Urothelium cell line (cell line): ENCODE data around the gene GRK1.
"Not testable (repeated sequence)": the region's sequence is repeated elsewhere in the genome, so short reads cannot be mapped to it uniquely, and the experiment has no call there.

Experiments
- DNase-seq: peaks from one replicate; pipeline ENCODE4 v3.0.0; 2011; ENCODE audit warnings: low spot score, mixed read lengths
- FAIRE-seq: peaks from 2 replicates; lab custom pipeline; 2011; peaks lifted over from hg19 to GRCh38; lab: Jason Lieb, UNC

The GRK1 gene

DNA sequence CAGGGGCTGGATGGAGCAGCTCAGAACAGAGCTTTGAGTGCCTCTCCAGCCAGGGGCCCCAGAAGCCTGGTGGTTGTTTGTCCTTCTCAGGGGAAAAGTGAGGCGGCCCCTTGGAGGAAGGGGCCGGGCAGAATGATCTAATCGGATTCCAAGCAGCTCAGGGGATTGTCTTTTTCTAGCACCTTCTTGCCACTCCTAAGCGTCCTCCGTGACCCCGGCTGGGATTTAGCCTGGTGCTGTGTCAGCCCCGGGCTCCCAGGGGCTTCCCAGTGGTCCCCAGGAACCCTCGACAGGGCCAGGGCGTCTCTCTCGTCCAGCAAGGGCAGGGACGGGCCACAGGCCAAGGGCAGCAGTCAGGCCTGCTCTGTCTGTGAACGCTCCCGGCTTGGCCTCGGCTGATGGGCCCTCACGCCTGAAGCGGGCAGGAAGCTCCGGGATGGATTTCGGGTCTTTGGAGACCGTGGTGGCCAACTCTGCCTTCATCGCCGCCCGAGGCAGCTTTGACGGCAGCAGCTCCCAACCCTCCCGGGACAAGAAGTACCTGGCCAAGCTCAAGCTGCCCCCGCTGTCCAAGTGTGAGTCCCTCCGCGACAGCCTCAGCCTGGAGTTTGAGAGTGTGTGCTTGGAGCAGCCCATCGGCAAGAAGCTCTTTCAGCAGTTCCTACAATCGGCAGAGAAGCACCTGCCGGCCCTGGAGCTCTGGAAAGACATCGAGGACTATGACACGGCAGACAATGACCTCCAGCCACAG, at the start of gene GRK1:
Gene GRK1 (plus strand): TSS at position 269 of the 751 bp plus-strand sequence. CDS start 168 bp downstream, at position 437.
- no peak for FAIRE-seq
- DNase-seq, result no peak

DNA sequence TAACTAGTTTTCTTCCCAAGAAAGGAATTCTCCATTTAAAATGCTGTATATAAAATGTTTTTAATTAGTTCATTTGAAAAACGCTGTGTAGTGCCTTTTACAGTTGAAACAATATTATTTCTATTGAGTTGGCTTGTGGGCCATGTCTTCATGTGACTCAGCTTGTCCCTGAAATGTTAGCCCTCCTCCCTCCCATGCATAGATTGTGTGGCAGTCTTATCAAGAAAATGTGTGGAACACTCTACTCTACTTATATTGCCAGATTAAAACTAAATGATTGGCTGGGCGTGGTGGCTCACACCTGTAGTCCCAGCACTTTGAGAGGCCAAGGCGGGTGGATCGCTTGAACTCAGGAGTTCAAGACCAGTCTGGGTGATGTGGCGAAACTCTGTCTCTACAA, 49.1 kb upstream of the GRK1 start:
- FAIRE-seq (no peak), DNase-seq (no peak)

DNA sequence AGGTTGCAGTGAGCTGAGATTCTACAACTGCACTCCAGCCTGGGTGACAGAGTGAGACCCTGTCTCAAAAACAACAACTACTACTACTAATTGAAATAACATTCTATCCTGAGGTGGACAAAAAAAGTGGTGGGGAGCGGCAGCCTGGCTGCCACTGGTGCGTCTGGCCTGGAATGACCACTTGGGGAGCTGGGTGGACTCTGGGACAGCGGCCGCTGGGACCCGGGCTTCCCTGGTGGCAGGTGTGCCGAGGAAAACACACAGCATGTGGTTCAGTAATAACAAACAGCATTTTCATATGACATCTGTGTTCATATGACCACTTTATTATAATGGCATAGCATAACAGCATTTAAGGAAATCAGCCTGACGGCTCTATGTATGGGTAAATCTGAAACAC, 48.6 kb upstream of the GRK1 start:
- FAIRE-seq, result no peak
- DNase-seq, result no peak

DNA sequence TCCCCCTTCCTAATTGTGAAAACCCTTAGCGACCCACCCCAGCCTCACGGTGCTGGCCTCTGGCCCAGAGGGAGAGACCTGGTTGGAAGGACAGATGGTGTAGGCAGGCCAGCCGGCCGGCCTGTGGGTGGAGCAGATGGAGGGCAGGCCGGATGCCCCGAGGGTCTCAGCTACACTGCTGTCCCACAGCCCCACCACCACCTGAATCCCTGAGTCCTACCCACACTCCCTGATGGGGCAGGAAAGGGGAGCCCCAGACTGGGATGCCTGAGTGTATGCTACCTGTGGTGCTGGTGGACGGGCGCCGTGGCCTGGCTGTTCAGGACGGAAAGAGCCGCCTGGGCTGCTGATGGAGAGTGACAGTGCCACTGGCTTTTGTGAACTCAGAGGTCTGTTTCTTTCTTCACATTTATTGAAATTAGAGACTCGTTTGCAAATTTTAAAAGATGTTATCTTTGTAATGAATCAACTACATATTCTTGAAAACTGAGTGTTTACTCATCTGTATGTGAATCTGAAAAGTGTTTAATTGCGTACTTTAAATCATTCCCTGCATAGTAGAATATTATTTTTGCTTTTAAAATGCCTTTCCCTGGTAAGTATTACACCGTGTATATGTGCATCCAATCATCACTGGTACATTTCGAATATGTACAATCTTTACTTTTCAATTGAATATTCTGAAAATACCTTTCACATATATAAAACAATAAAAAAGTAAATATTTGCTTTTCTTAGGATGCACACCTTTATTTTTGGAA, 46.8 kb upstream of the GRK1 start:
- no peak for FAIRE-seq
- no peak for DNase-seq

DNA sequence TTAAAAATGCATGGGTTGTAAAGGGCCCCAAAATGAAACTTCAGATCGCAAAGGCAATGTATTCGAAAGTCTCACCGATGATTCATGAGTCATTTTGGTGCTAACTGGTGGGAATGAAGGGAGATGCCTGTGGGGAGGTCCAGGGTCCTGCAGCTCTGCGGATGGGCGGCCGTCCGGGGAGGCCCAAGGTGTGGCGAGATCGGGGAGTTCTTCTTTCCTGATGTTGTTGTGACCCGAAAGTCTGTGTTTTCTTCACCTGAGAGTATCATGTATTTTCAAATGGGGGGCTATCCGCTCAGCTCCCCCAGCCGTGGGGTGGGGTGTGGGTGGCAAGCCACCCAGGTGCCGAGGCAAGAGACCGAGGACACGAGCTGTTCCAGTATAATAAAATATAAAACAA, 46.0 kb upstream of the GRK1 start:
- DNase-seq (no peak), FAIRE-seq (no peak)

DNA sequence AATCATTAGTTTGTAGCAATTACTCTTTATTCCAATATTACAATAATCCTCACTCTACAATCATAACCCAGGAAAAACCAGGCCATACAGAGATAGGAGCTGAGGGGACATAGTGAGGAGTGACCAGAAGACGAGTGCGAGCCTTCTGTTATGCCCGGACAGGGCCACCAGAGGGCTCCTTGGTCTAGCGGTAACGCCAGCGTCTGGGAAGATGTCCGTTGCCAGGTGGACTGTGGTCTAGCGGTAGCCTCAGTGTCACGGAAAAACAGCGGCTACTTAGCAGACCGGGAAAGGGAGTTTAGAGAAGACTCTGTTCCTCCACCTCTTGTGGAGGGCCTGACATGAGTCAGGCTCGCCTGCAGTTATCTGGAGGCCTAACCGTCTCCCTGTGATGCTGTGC, 45.5 kb upstream of the GRK1 start:
- FAIRE-seq, DNase-seq: not testable (repeated sequence)

DNA sequence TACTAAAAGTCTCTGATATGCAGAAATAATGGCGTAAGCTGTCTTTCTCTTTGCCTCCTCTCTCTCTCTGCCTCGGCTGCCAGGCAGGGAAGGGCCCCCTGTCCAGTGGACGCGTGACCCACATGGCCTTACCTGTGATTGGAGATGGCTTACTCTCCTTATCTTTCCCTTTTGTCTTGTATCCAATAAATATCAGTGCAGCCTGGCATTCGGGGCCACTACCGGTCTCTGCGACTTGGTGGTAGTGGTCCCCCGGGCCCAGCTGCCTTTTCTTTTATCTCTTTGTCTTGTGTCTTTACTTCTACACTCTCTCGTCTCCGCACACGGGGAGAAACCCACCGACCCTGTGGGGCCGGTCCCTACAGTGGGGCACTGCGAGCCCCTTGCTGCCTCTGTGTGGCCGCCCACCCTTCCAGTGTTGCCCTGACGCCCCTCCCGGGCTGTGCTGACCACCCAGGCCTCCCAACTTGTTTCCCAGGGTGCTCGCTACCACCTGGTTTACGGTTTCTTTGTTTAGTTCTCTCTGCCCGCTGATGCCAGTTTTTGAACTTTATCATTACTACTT, 45.0 kb upstream of the GRK1 start:
- FAIRE-seq, DNase-seq: not testable (repeated sequence)

DNA sequence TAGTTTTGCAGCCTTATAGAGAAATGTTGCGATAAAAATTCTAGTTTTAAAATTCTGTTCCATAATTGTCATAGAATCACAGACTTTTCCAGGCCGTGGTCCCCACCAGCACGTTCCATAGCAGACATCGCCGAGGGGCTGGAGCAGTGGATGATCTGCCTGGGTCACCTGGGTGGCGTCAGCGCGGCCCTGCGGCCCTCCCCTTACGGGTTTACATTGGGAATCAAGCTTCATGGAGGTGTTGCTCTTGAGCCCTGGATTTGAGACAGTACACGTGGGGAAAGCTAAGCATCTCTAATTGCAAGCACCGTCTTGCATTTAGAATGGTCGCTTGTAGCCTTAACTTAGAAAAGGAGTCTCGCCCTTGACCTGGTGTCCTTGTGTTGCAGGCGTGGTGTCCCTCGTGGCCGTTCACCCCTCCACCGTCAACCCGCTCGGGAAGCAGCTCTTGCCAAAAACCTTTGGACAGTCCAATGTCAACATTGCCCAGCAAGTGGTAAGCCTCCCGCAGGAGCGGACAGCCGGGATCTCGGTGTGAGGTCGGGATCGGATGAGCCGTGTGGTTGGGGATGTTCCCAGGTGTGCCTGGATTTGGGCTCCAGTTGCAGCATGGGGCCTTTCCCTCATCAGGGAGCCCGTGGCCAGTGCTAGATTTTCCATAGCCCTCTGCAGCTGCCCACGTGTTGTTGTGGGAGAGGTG, 44.1 kb upstream of the GRK1 start:
- DNase-seq, result no peak
- no peak for FAIRE-seq

DNA sequence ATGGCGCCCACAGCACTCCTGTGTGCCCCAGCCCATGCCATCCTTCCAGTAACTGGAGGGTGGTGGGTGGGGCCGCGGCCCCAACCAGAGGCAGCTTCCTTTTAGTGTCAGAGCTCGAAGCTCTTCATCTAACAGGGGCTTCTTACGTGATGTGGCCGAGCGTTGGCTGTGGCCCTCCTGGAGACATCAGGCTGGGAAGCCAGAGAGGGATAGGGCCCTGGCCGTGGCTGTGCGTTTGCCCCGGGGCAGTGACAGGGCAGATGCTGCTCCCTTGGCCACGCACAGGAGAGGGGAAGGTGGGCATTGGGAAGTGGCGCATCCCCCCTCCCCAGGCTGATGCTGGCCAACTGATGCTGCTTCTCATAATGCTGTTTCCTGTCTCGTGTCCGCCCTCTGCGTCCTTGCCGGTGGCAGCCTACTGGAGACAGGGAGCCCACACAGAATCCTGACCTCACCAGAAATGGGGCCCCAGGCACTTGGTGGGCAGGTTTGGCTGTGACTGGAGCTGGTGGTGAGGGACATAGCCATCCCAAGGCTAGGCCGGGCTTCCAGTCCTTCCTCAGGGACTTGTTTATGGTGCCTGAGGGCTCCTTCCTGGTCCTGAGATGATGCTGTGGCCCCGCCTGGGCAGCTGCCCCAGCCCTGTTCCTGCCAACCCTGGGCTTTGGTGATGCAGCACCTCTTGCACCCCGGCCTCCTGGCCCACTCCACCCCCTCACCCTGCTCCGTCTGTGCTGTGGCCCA, 43.4 kb upstream of the GRK1 start:
- no peak for FAIRE-seq
- DNase-seq, result no peak

DNA sequence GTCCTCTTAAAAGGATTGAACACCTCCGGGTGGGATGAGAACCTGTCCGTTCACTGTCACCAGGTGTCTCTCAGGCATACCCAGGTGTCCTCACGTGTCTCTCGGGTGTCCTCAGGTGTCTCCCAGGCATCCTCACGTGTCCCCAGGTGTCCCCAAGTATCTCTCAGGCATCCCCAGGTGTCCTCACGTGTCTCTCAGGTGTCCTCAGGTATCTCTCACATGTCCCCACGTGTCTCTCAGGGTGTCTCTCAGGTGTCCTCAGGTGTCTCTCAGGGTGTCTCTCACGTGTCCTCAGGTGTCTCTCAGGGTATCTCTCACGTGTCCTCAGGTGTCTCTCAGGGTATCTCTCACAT, 42.8 kb upstream of the GRK1 start:
- FAIRE-seq, result peak; percentile 75
- no peak for DNase-seq

DNA sequence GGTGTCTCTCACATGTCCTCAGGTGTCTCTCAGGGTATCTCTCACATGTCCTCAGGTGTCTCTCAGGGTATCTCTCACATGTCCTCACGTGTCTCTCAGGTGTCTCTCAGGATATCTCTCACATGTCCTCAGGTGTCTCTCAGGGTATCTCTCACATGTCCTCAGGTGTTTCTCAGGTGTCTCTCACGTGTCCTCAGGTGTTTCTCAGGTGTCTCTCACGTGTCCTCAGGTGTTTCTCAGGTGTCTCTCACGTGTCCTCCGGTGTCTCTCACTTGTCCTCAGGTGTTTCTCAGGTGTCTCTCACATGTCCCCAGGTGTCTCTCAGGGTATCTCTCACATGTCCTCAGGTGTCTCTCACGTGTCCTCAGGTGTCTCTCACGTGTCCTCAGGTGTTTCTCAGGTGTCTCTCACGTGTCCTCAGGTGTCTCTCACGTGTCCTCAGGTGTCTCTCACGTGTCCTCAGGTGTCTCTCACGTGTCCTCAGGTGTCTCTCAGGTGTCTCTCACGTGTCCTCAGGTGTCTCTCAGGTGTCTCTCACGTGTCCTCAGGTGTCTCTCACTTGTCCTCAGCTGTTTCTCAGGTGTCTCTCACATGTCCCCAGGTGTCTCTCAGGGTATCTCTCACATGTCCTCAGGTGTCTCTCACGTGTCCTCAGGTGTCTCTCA, 42.2 kb upstream of the GRK1 start:
- not testable (repeated sequence) for DNase-seq, FAIRE-seq

DNA sequence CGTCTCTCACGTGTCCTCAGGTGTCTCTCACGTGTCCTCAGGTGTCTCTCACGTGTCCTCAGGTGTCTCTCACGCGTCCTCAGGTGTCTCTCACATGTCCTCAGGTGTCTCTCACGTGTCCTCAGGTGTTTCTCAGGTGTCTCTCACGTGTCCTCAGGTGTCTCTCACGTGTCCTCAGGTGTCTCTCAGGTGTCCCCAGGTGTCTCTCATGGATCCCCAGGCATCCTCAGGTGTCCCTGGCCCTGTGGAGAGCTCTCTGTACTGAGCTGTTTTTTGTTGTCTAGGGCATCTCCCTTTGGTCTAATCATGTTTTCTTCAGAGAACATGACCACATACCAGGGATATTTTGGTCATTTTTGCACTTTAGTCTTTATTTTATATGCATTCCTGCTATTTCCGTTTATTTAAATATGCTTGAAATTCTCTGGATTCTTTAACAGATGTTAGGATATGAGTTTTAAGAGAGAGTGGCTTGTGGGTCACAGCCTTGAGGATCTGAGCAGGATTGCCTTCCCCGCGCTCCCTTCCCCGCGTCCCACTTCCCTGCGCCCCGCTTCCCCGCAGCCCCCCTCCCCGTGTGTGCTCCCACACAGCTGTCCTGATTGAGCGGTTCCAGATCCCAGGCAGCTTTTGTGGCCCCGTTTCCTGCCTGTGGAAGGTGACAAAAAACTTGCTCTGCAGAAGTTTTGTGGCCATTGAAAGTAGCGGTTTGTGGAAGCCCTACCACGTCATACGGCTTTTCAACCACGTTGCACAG, 40.9 kb upstream of the GRK1 start:
- DNase-seq, result no peak
- FAIRE-seq, result no peak

DNA sequence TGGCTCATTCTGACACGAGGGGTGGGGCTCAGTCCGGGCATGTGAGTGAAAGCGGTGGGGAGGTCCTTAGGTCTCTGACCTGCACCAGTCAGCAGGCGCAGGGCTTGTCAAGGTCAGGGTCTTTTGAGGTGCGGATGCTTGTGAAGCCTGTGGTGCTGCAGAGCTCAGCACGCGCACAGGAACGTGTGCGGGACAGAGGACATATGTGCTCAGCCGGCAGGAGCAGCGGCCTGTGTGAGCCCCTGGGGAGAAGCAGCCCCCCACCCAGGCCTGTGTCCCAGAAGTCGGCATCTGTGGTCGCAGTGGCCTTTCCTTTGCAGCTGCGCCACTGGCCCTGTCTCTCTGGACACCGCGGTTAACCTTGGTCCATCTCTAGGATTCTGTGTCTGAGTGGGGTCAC, 39.9 kb upstream of the GRK1 start:
- FAIRE-seq (no peak), DNase-seq (no peak)

DNA sequence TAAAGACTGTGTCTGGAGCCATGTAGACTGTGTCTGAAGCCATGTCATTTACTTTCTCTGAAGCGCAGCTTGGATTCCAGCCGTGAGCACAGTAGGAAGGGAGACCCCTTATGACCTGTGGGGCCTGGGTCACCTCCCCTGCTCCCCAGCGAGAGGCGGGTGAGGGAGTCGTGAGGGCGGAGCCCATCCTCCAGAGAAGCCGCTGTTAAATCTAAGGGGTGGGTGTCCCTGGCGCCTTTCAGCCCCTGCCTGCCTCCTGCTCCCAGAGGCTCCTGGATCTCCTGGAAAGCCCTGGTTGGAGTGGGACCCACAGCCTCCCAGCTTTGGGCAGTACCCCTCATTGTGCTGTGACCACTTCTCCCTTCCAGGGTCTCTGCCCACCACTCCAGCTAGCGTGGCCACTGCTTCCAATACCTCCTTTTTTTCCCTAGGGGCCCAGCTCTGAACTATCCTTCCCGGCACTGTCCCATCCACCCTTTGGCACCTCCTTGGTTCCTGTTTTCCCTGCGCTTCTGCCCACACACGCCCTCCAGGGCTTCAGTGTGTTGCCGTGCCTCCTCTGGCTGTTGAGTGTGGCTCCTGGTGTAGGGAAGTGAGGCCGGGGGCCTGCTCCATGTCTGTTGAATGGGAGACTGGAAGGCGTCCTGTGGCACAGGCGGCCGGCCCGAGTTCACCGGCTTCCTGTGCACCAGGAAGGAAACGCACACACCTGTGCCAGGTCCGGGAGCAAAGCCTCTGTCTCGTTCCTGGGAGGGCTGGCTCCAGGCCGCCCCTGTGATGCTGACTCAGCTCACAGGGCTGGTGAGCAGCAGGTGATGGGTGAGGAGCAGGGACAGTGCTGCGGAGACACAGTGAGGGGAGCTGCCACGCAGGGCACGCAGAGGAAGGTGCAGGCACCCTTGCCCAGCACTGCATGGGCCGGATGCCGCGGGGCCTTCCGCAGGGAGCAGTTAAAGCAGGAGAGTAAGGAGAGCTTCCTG, 38.4 kb upstream of the GRK1 start:
- no peak for FAIRE-seq
- DNase-seq, result no peak

DNA sequence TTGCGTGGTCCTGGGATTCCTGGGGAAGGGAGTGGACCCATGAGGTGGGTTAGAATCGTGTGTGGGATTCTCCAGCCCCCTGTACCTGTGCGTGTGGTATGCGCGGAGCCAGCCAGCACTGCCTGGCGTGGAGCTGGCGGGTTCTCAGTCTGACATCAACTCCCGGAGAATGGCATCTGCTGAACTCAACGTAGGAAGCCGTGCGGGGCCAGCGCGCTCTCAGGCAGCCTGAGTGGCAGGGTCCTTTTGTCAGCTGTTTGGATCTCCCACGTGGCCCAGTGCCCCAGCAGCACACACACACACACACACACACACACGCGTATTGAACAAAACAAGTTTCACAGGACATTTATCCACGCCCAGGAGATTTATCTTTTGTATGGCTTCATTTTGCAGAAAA, 37.2 kb upstream of the GRK1 start:
- DNase-seq, result no peak
- FAIRE-seq, result no peak

DNA sequence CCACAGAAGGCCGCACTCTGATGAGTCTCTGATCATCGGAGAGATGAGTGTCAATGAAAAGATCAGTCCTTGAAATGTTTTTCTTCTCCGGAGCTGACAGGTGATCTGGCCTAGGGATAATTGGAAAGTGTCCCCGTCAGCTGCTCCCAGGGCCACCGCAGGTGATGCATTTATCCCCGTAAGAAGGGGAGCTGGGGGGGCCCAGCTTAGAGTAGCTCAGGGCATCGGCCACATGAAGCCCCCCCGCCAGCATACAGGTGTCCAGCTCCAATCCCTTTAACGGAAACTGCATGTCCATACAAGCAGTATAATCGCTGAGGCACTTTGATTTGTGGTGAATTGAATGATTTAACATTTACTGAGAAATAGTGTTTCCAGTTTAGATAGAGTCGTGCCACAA, 36.7 kb upstream of the GRK1 start:
- FAIRE-seq (peak; percentile 35), DNase-seq (no peak)

DNA sequence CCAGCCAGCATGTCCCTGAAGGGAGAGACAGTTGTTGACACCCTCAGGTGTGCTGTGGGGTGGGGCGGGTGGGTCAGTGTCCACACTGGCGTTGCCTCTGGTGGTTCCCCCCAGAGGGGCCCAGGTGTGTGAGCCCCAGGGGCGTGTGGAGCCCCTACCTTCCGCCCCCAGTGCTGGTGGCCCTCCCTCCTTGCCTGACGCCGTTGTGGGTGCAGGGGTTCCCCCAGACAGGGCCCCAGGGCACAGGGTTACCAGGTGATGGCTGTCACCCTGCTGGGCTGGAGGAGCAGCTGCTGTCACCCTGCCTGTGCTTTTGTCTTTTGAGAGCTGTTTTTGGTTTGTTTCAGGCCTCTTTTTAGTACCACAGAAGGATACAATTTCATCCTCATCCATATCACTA, 36.2 kb upstream of the GRK1 start:
- FAIRE-seq, result no peak
- DNase-seq, result no peak

DNA sequence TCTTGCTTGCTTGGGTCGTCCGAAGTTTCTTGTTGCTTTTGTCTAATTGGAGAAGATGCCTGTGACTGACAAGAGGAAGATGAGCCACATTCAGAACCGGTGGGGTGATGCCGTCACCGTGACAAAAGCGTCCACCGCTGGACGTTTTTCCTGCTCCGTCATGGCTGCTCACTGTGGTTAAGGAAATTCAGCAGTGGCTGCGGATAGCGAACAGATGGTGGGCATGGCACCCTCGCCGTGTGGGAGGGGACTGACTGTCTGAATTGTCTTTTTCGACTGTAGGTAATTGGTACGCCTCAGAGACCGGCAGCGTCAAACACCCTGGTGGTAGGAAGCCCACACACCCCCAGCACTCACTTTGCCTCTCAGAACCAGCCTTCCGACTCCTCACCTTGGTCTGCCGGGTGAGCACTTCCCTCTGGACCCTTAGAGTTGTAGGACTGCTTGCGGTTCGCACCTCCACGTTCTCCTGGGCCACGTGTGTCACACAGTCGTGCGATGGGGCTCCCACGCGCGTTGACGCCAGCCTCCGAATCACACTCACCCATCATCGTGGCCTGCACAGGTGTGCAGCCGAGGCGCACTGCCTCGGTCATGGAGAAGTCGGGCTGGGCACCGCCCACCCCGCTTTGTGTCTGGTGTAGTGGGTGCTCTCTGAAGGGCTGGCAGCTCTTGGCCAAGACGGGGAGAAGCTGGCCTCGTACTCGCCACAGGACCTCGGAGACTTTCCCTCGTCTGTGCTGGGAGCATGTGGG, 35.5 kb upstream of the GRK1 start:
- FAIRE-seq, result no peak
- no peak for DNase-seq
